ENCODE data around the gene PCDHGA7.

DNA sequence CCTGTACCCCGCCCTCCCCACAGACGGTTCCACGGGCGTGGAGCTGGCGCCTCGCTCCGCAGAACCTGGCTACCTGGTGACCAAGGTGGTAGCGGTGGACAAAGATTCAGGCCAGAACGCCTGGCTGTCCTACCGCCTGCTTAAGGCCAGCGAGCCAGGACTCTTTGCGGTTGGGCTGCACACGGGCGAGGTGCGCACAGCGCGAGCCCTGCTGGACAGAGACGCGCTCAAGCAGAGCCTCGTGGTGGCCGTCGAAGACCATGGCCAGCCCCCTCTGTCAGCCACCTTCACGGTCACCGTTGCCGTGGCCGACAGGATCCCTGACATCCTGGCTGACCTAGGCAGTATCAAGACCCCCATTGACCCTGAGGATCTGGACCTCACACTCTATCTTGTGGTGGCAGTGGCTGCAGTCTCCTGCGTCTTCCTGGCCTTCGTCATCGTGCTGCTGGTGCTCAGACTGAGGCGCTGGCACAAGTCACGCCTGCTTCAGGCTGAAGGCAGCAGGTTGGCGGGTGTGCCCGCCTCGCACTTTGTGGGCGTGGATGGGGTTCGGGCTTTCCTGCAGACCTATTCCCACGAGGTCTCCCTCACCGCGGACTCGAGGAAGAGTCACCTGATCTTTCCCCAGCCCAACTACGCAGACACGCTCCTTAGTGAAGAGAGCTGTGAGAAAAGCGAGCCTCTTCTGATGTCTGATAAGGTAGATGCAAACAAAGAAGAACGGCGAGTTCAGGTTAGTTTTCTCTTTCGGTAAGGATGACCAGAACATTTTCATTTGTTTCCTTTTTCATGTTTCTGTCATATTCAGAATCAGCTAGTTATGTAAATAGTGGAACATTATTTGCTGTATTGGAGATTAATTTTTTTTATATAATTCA, 16.3 kb upstream of the PCDHGA7 start:
- TF ChIP-seq CREB1 (IDR thresholded peaks at IDR 0.05; ENCODE audit: low read depth) (no peak), TAF1 (IDR thresholded peaks at IDR 0.05; ENCODE audit: low read depth) (no peak)
